NCI-H748 treated with DMSO at 0.1 percent for 48 hours (cell line): Measurements from ENCODE around the gene TRPT1.

ENCODE experiments used
- DNase-seq: peaks from one replicate; lab custom pipeline; 2025; lab: John Stamatoyannopoulos, UW

TRPT1 gene

DNA sequence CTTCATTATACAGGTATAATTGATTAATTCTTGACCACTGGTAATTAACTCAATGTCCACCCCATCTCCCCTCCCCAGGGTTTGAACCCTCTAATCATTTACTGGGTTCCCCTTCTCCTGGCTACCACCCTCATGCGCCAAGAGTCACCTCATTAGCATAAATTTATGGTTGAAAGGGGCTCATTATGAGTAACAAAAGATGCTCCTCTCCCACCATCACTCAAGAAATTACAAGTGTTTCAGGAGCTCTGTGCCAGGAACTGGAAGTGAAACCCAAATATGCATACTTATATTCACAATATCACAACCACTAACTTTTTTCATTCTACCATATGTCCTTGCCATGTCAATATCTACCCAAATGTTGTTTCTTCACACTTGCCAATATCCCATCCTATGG is 47.8 kb downstream of the TRPT1 start:
- DNase-seq, result no peak

DNA sequence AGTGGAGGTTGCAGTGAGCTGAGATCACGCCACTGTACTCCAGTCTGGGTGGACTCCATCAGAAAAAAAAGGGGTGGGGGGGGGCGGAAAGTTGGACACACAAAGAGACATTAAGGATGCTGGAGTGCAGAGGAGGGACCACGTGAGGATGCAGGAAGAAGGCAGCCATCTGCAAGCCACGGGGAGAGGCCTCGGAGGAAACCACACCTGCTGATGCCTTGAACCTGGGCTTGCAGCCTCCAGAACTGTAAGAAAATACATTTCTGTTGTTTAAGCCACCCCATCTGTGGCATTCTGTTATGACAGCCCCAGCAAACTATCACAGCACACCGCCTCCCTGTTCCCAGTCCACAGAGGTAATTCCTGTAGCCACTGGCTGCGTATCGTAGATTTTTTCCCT is 49.2 kb downstream of the TRPT1 start:
- no peak for DNase-seq
